Activated naive CD4-positive, alpha-beta T cell (primary cell): Measurements from ENCODE around the gene MRC2.

ENCODE experiments used
- DNase-seq, 4 experiments: peaks; one replicate each; lab custom pipeline; 2025; lab: John Stamatoyannopoulos, UW

Gene MRC2

GRCh38 chr17:62723842-62724241 is 96.4 kb downstream of the MRC2 start:
- no peak for DNase-seq

- DNase-seq, result peak; percentile 39 to 49 (median 48)
Measured at GRCh38 chr17:62724398-62725146, 97.1 kb downstream of the MRC2 start.

GRCh38 chr17:62725791-62726249 is 98.3 kb downstream of the MRC2 start:
- DNase-seq, result no peak

- no peak for DNase-seq
Measured at GRCh38 chr17:62727916-62728672, 100.6 kb downstream of the MRC2 start.

GRCh38 chr17:62732125-62732524 is 104.7 kb downstream of the MRC2 start:
- DNase-seq, result no peak

GRCh38 chr17:62735044-62735651 is 107.7 kb downstream of the MRC2 start:
- no peak for DNase-seq

GRCh38 chr17:62737513-62737912 is 110.0 kb downstream of the MRC2 start:
- DNase-seq, result no peak

GRCh38 chr17:62738281-62738680 is 110.8 kb downstream of the MRC2 start:
- DNase-seq, result no peak

- DNase-seq, result no peak
Measured at GRCh38 chr17:62739645-62740388, 112.3 kb downstream of the MRC2 start.

- no peak for DNase-seq
Measured at GRCh38 chr17:62741290-62741689, 113.8 kb downstream of the MRC2 start.
